Mesendoderm (in vitro differentiated cells): ENCODE results near the gene FMNL2.

Experiments used
- DNase-seq: peaks from one replicate; pipeline ENCODE4 v3.0.0; 2013
- H2AK5ac ChIP-seq: 2 replicates; pipeline ENCODE4 v1.6.1; 2013; ENCODE audit warnings: low read length, inconsistent platforms
- H2BK120ac ChIP-seq: 2 replicates; pipeline ENCODE4 v1.6.1; 2013; ENCODE audit warnings: low read depth, mild to moderate bottlenecking, low read length, moderate library complexity, mixed read lengths
- H2BK15ac ChIP-seq: replicated peaks from 2 replicates; pipeline ENCODE4 v1.6.1; 2013; ENCODE audit warnings: low read depth, mild to moderate bottlenecking, moderate library complexity
- H2BK5ac ChIP-seq: 2 replicates; pipeline ENCODE4 v1.6.1; 2013; ENCODE audit warnings: low read length, inconsistent platforms
- H3K18ac ChIP-seq: 2 replicates; pipeline ENCODE4 v1.6.1; 2013; ENCODE audit warnings: mild to moderate bottlenecking, low read length, mixed read lengths
- H3K23ac ChIP-seq: one replicate; pipeline ENCODE4 v1.6.1; 2013; ENCODE audit warnings: low read length
- H3K27ac ChIP-seq: 2 replicates; pipeline ENCODE4 v1.5.1; 2013; ENCODE audit warnings: low read depth, mild to moderate bottlenecking, inconsistent platforms, low read length, moderate library complexity
- H3K27me3 ChIP-seq: 2 replicates; pipeline ENCODE4 v1.6.1; 2013; ENCODE audit warnings: low read length, control low read depth, mild to moderate bottlenecking, inconsistent platforms; ENCODE audit not compliant: insufficient read depth, poor library complexity
- H3K36me3 ChIP-seq: 2 replicates; pipeline ENCODE4 v1.6.1; 2013; ENCODE audit warnings: low read length, inconsistent platforms; ENCODE audit not compliant: control insufficient read depth, insufficient read depth
- H3K4ac ChIP-seq: one replicate; pipeline ENCODE4 v1.6.1; 2013; ENCODE audit warnings: low read depth, mild to moderate bottlenecking, low read length, moderate library complexity
- H3K4me1 ChIP-seq: 2 replicates; pipeline ENCODE4 v1.6.1; 2013; ENCODE audit warnings: low read depth, low read length, inconsistent platforms; ENCODE audit not compliant: control insufficient read depth
- H3K4me2 ChIP-seq: 2 replicates; pipeline ENCODE4 v1.6.1; 2013; ENCODE audit warnings: low read length
- H3K4me3 ChIP-seq: 2 replicates; pipeline ENCODE4 v1.5.1; 2013; ENCODE audit warnings: mild to moderate bottlenecking, low read length
- H3K56ac ChIP-seq: one replicate; pipeline ENCODE4 v1.6.1; 2013; ENCODE audit warnings: low read length
- H3K79me1 ChIP-seq: 2 replicates; pipeline ENCODE4 v1.6.1; 2013; ENCODE audit warnings: low read length, inconsistent platforms
- H3K79me2 ChIP-seq: 2 replicates; pipeline ENCODE4 v1.6.1; 2013; ENCODE audit warnings: mild to moderate bottlenecking, low read length; ENCODE audit not compliant: control insufficient read depth, insufficient read depth
- H3K9ac ChIP-seq: 2 replicates; pipeline ENCODE4 v1.6.1; 2013; ENCODE audit warnings: low read length, inconsistent platforms
- H4K5ac ChIP-seq: one replicate; pipeline ENCODE4 v1.6.1; 2013; ENCODE audit warnings: low read length
- H4K8ac ChIP-seq: one replicate; pipeline ENCODE4 v1.6.1; 2013; ENCODE audit warnings: low read depth, mild to moderate bottlenecking, control low read depth, low read length, moderate library complexity
- WGBS: extraction: QIAGEN DNeasy Blood & Tissue Kit; methylation state at CpG from one replicate; pipeline ENCODE4 v1.1.7; 2013; ENCODE audit warnings: low lambda C conversion rate, missing lambda C conversion rate; ENCODE audit not compliant: insufficient coverage; ENCODE audit errors: extremely low coverage; 5-methylcytosine and 5-hydroxymethylcytosine counted together

The FMNL2 gene

GRCh38 chr2:152546230-152546837 is 211.4 kb downstream of the FMNL2 start:
- DNase-seq = no peak
- WGBS = no CpG with 5 or more reads among the region's 8 CpGs
- no peak overlapping the region for H3K18ac ChIP-seq
- H3K56ac ChIP-seq = no peak overlapping the region
- no peak overlapping the region for H4K8ac ChIP-seq
- no peaks in the 10 kb centered on the region for H3K79me1 ChIP-seq
- H3K36me3 ChIP-seq = no peaks in the 10 kb centered on the region
- H3K79me2 ChIP-seq = no peaks in the 10 kb centered on the region
- no peak overlapping the region for H3K4ac ChIP-seq
- no peak overlapping the region for H3K27ac ChIP-seq
- no peak overlapping the region for H4K5ac ChIP-seq
- H2BK120ac ChIP-seq = no peak overlapping the region
- no peak overlapping the region for H2BK15ac ChIP-seq
- H3K4me2 ChIP-seq = no peak overlapping the region
- H3K23ac ChIP-seq = no peak overlapping the region
- H3K4me1 ChIP-seq = no peaks in the 10 kb centered on the region
- H2AK5ac ChIP-seq = no peak overlapping the region
- no peak overlapping the region for H3K4me3 ChIP-seq
- H3K27me3 ChIP-seq = no peaks in the 10 kb centered on the region
- H2BK5ac ChIP-seq = no peak overlapping the region
- no peak overlapping the region for H3K9ac ChIP-seq

DNA sequence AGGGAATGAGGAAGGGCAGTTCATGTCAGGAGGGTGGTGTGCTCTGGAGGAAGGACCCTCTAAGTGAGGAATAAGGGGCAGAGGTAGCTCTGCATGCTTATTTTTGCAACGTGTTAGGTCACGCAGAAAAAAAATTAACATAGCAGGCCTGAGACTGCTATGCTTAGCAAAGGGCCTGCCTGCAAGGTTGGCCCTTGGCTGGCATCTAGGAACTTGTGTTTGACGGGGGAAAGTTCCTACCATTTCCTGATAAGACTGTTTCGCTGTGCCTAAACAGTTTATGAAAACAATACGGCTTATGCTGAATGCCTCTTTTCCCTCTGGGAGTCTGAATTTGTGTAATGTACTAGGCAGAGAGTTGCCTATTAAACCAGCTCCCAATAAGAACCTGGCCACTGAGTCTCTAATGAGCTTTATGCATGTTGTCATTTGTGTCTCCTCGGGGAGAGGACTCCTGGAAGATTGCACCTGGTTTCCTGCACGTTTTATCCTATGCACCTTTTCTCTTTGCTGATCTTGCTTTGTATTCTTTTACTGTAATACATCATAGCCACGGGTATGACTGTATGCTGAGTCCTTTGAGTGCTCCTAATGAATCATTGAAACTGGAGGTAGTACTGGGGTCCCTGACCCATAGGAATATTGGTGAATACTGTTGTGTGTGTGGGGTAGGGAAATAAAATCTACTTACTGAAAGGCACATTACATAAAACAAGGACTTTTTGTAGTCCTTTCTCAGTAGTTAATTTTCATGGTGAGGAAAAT is 213.3 kb downstream of the FMNL2 start:
- no CpG with 5 or more reads among the region's 8 CpGs for WGBS
- Histone ChIP-seq H3K4me2 (no peak overlapping the region), H3K18ac (no peak overlapping the region)

DNA sequence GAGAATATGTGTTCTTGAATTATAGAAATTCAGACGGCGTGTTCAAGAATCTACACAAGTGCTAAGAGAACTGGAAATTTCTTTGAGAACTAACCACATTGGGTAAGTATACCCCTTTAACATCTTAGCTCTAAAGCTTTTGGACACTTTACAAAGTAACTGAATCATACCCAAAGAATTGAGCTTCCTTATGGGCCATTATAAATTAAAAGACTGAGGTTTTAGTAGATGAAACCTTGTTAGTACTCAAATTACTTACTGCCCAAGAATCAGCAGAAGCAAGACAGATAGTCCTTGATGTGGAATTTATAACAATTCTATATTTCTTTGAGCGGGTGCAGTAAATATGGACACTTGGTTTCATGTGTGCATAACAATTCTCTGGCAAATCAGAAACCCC is 214.0 kb downstream of the FMNL2 start:
- no peak overlapping the region for H3K18ac ChIP-seq
- no peak overlapping the region for H3K23ac ChIP-seq
- H3K4me1 ChIP-seq = no peaks in the 10 kb centered on the region
- DNase-seq = no peak
- H3K79me1 ChIP-seq = no peaks in the 10 kb centered on the region
- no peak overlapping the region for H3K27ac ChIP-seq
- no peak overlapping the region for H2BK5ac ChIP-seq
- H2AK5ac ChIP-seq = no peak overlapping the region
- H3K9ac ChIP-seq = no peak overlapping the region
- no peak overlapping the region for H2BK15ac ChIP-seq
- H3K79me2 ChIP-seq = no peaks in the 10 kb centered on the region
- H2BK120ac ChIP-seq = no peak overlapping the region
- no peak overlapping the region for H4K8ac ChIP-seq
- WGBS = no CpG with 5 or more reads among the region's 3 CpGs
- no peak overlapping the region for H4K5ac ChIP-seq
- H3K4me3 ChIP-seq = no peak overlapping the region
- H3K27me3 ChIP-seq = no peaks in the 10 kb centered on the region
- no peak overlapping the region for H3K56ac ChIP-seq
- H3K4me2 ChIP-seq = no peak overlapping the region
- H3K4ac ChIP-seq = no peak overlapping the region
- H3K36me3 ChIP-seq = no peaks in the 10 kb centered on the region

More for the DNA sequence above, 213.3 kb downstream of the FMNL2 start:
- no peak overlapping the region for H4K8ac ChIP-seq
- no peak overlapping the region for H2BK5ac ChIP-seq
- H4K5ac ChIP-seq = no peak overlapping the region
- no peak for DNase-seq
- no peaks in the 10 kb centered on the region for H3K79me1 ChIP-seq
- H3K27ac ChIP-seq = no peak overlapping the region
- no peak overlapping the region for H3K23ac ChIP-seq
- H3K56ac ChIP-seq = no peak overlapping the region
- no peaks in the 10 kb centered on the region for H3K27me3 ChIP-seq
- H3K4me3 ChIP-seq = no peak overlapping the region
- no peaks in the 10 kb centered on the region for H3K79me2 ChIP-seq
- no peak overlapping the region for H2BK15ac ChIP-seq
- no peak overlapping the region for H2AK5ac ChIP-seq
- H3K4ac ChIP-seq = no peak overlapping the region
- no peak overlapping the region for H3K9ac ChIP-seq
- H3K36me3 ChIP-seq = no peaks in the 10 kb centered on the region
- no peak overlapping the region for H2BK120ac ChIP-seq
- no peaks in the 10 kb centered on the region for H3K4me1 ChIP-seq

DNA sequence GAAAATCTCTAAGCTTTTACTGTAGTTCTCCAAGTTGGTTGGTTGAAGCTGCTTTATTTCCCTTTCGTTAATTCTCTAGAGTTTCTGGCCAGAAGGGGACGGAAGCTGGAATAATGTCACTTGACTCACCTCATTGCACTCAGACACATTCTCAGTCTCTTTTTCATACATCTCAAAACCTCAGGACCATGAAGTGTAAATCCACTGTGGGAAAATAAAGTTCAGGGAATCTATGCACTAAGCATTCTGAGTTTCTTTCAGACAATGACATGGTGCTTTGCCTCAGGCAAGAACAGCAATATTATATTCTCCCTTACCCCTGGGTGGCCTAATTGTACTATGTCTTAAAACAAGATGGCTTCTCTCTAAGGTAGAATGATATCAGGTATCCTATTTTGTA is 214.4 kb downstream of the FMNL2 start:
- Histone ChIP-seq H3K79me1 (no peaks in the 10 kb centered on the region), H3K18ac (no peak overlapping the region), H2BK5ac (no peak overlapping the region), H3K4me2 (no peak overlapping the region), H3K79me2 (no peaks in the 10 kb centered on the region), H4K5ac (no peak overlapping the region), H3K9ac (no peak overlapping the region), H2BK15ac (no peak overlapping the region), H2BK120ac (no peak overlapping the region), H3K36me3 (no peaks in the 10 kb centered on the region), H2AK5ac (no peak overlapping the region), H4K8ac (no peak overlapping the region), H3K27me3 (no peaks in the 10 kb centered on the region), H3K4ac (no peak overlapping the region), H3K23ac (no peak overlapping the region), H3K4me1 (no peaks in the 10 kb centered on the region), H3K4me3 (no peak overlapping the region), H3K27ac (no peak overlapping the region), H3K56ac (no peak overlapping the region)
- no peak for DNase-seq
- WGBS = no CpG with 5 or more reads among the region's 2 CpGs

- Histone ChIP-seq H2AK5ac (no peak overlapping the region), H3K56ac (no peak overlapping the region), H3K4me2 (no peak overlapping the region), H3K27ac (no peak overlapping the region), H3K23ac (no peak overlapping the region), H3K4me3 (no peak overlapping the region), H2BK15ac (no peak overlapping the region), H3K79me1 (no peaks in the 10 kb centered on the region), H3K18ac (no peak overlapping the region), H4K8ac (no peak overlapping the region), H2BK120ac (no peak overlapping the region), H3K79me2 (no peaks in the 10 kb centered on the region), H4K5ac (no peak overlapping the region), H2BK5ac (no peak overlapping the region), H3K27me3 (no peaks in the 10 kb centered on the region), H3K4me1 (no peaks in the 10 kb centered on the region), H3K9ac (no peak overlapping the region), H3K4ac (no peak overlapping the region), H3K36me3 (no peaks in the 10 kb centered on the region)
- WGBS = no CpG with 5 or more reads among the region's 2 CpGs
- no peak for DNase-seq
Observed at GRCh38 chr2:152550386-152550785, 215.4 kb downstream of the FMNL2 start.
